ENCODE measurements around the gene MYBPC3. TPM values are rescaled to one million over a fixed set of nuclear protein-coding genes. Genes with fewer than 3 reads are reported as not detected.

MYBPC3 gene
- total RNA-seq, 4 donors from 2014 or later, result 0.12 to 0.13 TPM; not detected in 2

DNA sequence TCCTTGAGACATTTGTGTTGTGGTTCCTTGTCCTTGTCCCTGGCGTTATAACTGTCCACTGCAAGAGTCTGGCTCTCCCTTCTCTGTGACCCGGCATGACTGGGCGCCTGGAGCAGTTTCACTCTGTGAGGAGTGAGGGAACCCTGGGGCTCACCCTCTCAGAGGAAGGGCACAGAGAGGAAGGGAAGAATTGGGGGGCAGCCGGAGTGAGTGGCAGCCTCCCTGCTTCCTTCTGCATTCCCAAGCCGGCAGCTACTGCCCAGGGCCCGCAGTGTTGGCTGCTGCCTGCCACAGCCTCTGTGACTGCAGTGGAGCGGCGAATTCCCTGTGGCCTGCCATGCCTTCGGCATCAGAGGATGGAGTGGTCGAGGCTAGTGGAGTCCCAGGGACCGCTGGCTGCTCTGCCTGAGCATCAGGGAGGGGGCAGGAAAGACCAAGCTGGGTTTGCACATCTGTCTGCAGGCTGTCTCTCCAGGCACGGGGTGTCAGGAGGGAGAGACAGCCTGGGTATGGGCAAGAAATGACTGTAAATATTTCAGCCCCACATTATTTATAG lies 23.0 kb downstream of the MYBPC3 start:
- 20 to 39% methylated on average over 2 to 5 of the region's 12 CpGs for WGBS, 2 donors (ENCODE audit: low coverage in 1 of 2)
- Histone ChIP-seq H3K4me1 (peaks cover 0 to 23% (median 12%) of the 10 kb centered on the region in 3 donors), H3K9me3 (no peaks in the 10 kb centered on the region), H3K4me3 (no peak overlapping the region), H3K36me3 (peaks cover 0 to 8% of the 10 kb centered on the region in 2 donors), H3K27me3 (no peaks in the 10 kb centered on the region), H3K27ac (peak overlapping the region in 3 of 4 donors; percentile 42 to 68 (median 60))
- ATAC-seq, result no peak
- TF ChIP-seq EP300 (IDR thresholded peaks at IDR 0.05) (no peak), POLR2A (IDR thresholded peaks at IDR 0.05) (no peak)
- TF ChIP-seq, protein P1, sequence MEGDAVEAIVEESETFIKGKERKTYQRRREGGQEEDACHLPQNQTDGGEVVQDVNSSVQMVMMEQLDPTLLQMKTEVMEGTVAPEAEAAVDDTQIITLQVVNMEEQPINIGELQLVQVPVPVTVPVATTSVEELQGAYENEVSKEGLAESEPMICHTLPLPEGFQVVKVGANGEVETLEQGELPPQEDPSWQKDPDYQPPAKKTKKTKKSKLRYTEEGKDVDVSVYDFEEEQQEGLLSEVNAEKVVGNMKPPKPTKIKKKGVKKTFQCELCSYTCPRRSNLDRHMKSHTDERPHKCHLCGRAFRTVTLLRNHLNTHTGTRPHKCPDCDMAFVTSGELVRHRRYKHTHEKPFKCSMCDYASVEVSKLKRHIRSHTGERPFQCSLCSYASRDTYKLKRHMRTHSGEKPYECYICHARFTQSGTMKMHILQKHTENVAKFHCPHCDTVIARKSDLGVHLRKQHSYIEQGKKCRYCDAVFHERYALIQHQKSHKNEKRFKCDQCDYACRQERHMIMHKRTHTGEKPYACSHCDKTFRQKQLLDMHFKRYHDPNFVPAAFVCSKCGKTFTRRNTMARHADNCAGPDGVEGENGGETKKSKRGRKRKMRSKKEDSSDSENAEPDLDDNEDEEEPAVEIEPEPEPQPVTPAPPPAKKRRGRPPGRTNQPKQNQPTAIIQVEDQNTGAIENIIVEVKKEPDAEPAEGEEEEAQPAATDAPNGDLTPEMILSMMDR (IDR thresholded peaks at IDR 0.05), result no peak

DNA sequence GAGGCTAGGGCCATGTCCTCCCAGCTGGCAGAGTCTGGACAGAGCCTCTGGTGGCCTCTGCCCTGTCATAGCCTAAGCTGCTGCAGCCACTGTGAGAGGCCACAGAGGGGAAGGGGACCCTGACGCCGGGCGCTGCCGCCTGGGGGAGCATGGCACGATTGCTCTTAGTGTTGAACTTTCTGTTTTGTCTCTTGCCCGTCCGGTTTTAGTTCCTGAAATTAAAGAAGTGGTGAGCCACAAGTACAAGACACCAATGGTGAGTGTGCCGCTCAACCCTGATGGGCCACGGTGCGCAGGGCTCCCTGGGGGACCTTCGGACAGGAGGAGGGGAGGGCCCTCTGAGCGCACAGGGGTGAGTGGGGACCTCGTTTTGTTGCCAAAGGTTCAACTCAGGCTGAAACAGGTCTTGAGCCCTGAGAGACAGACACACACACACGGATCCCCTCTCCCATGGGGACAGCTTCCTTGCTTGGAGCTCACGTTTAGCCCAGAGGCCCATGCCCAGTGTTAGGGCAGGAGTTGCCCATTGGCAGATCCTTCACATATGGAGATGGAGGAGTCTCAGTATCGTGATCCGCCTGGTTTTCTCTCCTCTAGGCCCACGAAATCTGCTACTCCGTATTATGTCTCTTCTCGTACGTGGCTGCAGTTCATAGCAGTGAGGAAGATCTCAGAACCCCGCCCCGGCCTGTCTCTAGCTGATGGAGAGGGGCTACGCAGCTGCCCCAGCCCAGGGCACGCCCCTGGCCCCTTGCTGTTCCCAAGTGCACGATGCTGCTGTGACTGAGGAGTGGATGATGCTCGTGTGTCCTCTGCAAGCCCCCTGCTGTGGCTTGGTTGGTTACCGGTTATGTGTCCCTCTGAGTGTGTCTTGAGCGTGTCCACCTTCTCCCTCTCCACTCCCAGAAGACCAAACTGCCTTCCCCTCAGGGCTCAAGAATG lies 23.8 kb downstream of the MYBPC3 start:
- H3K4me3 ChIP-seq, result no peak overlapping the region
- H3K27ac ChIP-seq, result peak overlapping the region in 1 of 4 donors; percentile 68
- peaks cover 0 to 23% (median 12%) of the 10 kb centered on the region in 3 donors for H3K4me1 ChIP-seq
- peaks cover 0 to 8% of the 10 kb centered on the region in 2 donors for H3K36me3 ChIP-seq
- H3K27me3 ChIP-seq, result no peaks in the 10 kb centered on the region
- no peak for ATAC-seq
- TF ChIP-seq, protein P1 (IDR thresholded peaks at IDR 0.05), result no peak
- TF ChIP-seq POLR2A (IDR thresholded peaks at IDR 0.05) (no peak), EP300 (IDR thresholded peaks at IDR 0.05) (no peak), POLR2AphosphoS5 (IDR thresholded peaks at IDR 0.05) (no peak)
- no peaks in the 10 kb centered on the region for H3K9me3 ChIP-seq
- WGBS, 2 donors (ENCODE audit: low coverage in 1 of 2), result 60 to 100% methylated on average over 1 to 5 of the region's 29 CpGs

DNA sequence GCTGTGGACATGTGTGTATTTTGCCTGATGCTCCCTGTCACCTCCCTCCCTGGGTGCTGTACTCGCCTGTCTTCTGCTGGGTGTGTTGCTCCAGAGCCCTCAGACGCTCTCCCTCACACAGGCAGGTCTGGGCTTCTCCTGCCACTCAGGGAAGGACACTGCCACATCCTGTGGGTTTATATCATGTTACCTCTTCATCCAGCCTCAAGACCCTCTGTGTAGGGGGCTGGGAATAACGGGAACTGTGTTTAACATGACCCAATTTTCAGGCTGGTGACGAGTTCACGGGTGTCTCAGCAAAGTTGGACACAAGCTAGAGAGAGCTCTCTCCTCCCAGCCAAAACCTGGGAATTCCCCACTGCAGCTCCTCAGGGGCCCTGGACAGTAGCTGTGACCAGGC lies 24.6 kb downstream of the MYBPC3 start:
- Histone ChIP-seq H3K4me3 (no peak overlapping the region), H3K9me3 (no peaks in the 10 kb centered on the region), H3K27ac (no peak overlapping the region), H3K27me3 (no peaks in the 10 kb centered on the region), H3K36me3 (peaks cover 0 to 8% of the 10 kb centered on the region in 2 donors), H3K4me1 (peaks cover 0 to 23% (median 12%) of the 10 kb centered on the region in 3 donors)
- TF ChIP-seq POLR2A (IDR thresholded peaks at IDR 0.05), result no peak
- no peak for TF ChIP-seq EP300 (IDR thresholded peaks at IDR 0.05)
- no peak for TF ChIP-seq POLR2AphosphoS5 (IDR thresholded peaks at IDR 0.05)
- TF ChIP-seq, protein P1 (IDR thresholded peaks at IDR 0.05), result no peak
- 70% methylated on average over 2 of the region's 5 CpGs; no CpG with 5 or more reads in 1 of the 2 donors for WGBS, 2 donors (ENCODE audit: low coverage in 1 of 2)
- no peak for ATAC-seq

DNA sequence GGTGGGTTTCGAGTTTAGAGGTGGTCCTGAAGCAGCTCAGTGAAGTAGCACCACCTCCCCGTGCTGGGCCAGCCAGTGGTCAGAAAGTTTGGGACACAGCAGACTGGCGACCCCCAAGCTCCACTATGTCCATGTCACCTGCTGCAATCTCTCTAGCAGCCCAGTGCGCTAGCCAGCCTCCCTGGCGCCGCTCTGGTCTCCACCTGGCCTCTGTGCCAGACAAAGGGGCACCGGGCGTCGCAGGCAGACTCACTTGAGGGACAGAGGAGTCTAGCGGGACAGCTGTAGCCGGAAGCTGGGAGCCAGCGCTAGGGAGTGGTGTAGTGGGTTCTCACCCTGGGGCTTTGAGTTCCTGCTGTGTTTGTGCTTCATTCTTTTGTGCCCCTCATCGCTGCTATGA lies 25.5 kb downstream of the MYBPC3 start:
- 60 to 90% methylated on average over 1 to 7 of the region's 13 CpGs for WGBS, 2 donors (ENCODE audit: low coverage in 1 of 2)
- H3K36me3 ChIP-seq, result peaks cover 0 to 8% of the 10 kb centered on the region in 2 donors
- H3K9me3 ChIP-seq, result no peaks in the 10 kb centered on the region
- no peak overlapping the region for H3K4me3 ChIP-seq
- ATAC-seq, result no peak
- TF ChIP-seq POLR2A (IDR thresholded peaks at IDR 0.05), result no peak
- TF ChIP-seq EP300 (IDR thresholded peaks at IDR 0.05), result no peak
- TF ChIP-seq POLR2AphosphoS5 (IDR thresholded peaks at IDR 0.05), result no peak
- TF ChIP-seq, protein P1 (IDR thresholded peaks at IDR 0.05), result no peak
- H3K27ac ChIP-seq, result no peak overlapping the region
- H3K4me1 ChIP-seq, result peaks cover 0 to 23% (median 12%) of the 10 kb centered on the region in 3 donors
- H3K27me3 ChIP-seq, result no peaks in the 10 kb centered on the region
